GM23338 (cell line): ENCODE data around the gene TLCD5.

ENCODE experiments used
- CREB1 ChIP-seq: fragments of 250-450 bp; sonication (Bioruptor Pico); IDR thresholded peaks from 2 replicates; pipeline ENCODE4 v1.5.0; 2020; ENCODE audit warnings: low read depth, mild to moderate bottlenecking, moderate library complexity
- CTCF ChIP-seq, 2 experiments: fragments of 200-600 bp in 1 of 2; sonication (generic) in 1 of 2; conservative IDR thresholded peaks; 2 replicates each; pipeline versions ENCODE4 v1.5.1 to v1.6.1; 2016 to 2017; ENCODE audit warnings: antibody characterized with exemption in 2 of 2, low read depth in 2 of 2, mild to moderate bottlenecking in 2 of 2, moderate library complexity in 1 of 2
- ETS1 ChIP-seq: IDR thresholded peaks from 2 replicates; pipeline ENCODE4 v1.6.1; 2016; ENCODE audit warnings: antibody characterized with exemption
- EZH2 ChIP-seq: fragments of 200-600 bp; sonication (generic); IDR thresholded peaks from one replicate; pipeline ENCODE4 v1.8.0; 2017; ENCODE audit warnings: antibody characterized with exemption, mild to moderate bottlenecking, low read depth; ENCODE audit not compliant: unreplicated experiment
- EZH2phosphoT487 ChIP-seq: fragments of 200-600 bp; sonication (generic); IDR thresholded peaks from one replicate; pipeline ENCODE4 v1.8.1; 2018; ENCODE audit warnings: antibody characterized with exemption; ENCODE audit not compliant: unreplicated experiment
- JUNB ChIP-seq: IDR thresholded peaks from one replicate; pipeline ENCODE4 v1.6.1; 2016; ENCODE audit warnings: antibody characterized with exemption; ENCODE audit not compliant: unreplicated experiment
- NANOG ChIP-seq: IDR thresholded peaks from 2 replicates; pipeline ENCODE4 v1.6.1; 2016; ENCODE audit warnings: antibody characterized with exemption, borderline replicate concordance
- POLR2AphosphoS5 ChIP-seq: IDR thresholded peaks from 2 replicates; pipeline ENCODE4 v1.6.1; 2016; ENCODE audit warnings: antibody characterized with exemption, low read depth
- REST ChIP-seq: IDR thresholded peaks from one replicate; pipeline ENCODE4 v1.6.1; 2018; ENCODE audit warnings: antibody characterized with exemption; ENCODE audit not compliant: unreplicated experiment
- STAT1 ChIP-seq: IDR thresholded peaks from one replicate; pipeline ENCODE4 v1.6.1; 2016; ENCODE audit warnings: antibody characterized with exemption; ENCODE audit not compliant: unreplicated experiment
- ZNF114 ChIP-seq: fragments of 250-450 bp; sonication (Bioruptor Pico); IDR thresholded peaks from 2 replicates; pipeline ENCODE4 v1.5.0; 2020; ENCODE audit warnings: mild to moderate bottlenecking, moderate library complexity

GRCh38 chr11:120376547-120377182 lies 51.6 kb downstream of the TLCD5 start:
- TF ChIP-seq CTCF (conservative IDR thresholded peaks at IDR 0.05; ENCODE audit: low read depth in 2 of 2) (no peak), EZH2 (no peak), EZH2phosphoT487 (no peak), POLR2AphosphoS5 (no peak), NANOG (no peak), JUNB (no peak), REST (no peak), CREB1 (no peak), ZNF114 (CRISPR knock-in tag) (no peak), STAT1 (no peak), ETS1 (no peak)
